DND-41 (cell line): ENCODE results near the gene RGS18.

Source experiments
- CTCF ChIP-seq: IDR thresholded peaks from 2 replicates; pipeline ENCODE4 v1.5.1; 2012; ENCODE audit warnings: borderline replicate concordance, low read length, moderate library complexity, mild to moderate bottlenecking; ENCODE audit not compliant: poor library complexity, severe bottlenecking; ENCODE audit errors: extremely low read depth
- EZH2 ChIP-seq: IDR thresholded peaks from 3 replicates; pipeline ENCODE4 v1.6.1; 2012; ENCODE audit warnings: borderline replicate concordance, low read depth, mild to moderate bottlenecking, moderate library complexity, low read length, inconsistent platforms; ENCODE audit not compliant: severe bottlenecking

GRCh38 chr1:192147696-192148095 is 10.6 kb upstream of the RGS18 start:
- TF ChIP-seq CTCF (no peak), EZH2 (no peak)
